HG02943 (cell line): ENCODE data around the gene ANO4.
"Not testable (repeated sequence)": the region's sequence is repeated elsewhere in the genome, so short reads cannot be mapped to it uniquely, and the experiment has no call there.

Source experiments
- ATAC-seq: cut with Tn5 transposase; IDR thresholded peaks from one replicate; pipeline ENCODE4 v1.9.1; 2021; ENCODE audit warnings: mild to moderate bottlenecking, low read depth, moderate library complexity; ENCODE audit not compliant: unreplicated experiment

ANO4 gene

GRCh38 chr12:101076921-101077320 is 282.3 kb downstream of the ANO4 start:
- no peak for ATAC-seq

DNA sequence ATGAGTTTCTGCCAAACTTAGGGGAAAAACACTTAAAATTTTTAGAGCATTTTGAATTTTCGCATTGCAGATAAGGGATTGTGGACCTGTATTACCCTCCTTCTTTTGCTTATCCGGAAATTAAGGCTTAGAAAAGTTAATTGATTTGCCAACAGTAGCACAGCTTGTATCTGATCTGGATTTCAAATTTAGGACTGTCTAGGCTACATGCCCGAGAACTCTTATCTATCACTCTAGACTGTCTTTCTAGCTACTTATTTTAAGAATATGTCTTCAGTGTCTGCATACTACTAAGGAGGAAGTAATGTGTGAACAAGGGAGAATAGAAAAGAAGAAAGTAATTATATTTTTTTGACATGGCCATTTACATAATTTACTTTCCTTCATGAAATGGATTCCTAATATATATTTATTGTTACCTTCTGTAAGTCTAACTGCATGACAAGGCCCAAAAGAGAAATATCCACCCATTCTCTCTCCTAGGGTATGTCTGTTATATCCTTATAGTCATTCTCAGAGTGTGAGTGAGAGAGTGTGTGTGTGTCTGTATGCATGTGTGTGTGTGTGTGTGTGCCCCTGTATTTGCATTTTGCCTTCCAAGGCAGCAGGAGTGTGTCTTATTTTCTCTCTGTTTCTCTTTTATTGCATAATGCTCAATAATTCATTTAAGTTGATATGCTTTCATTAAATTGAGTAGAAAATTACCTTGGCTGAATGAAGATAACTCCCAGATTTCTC is 283.4 kb downstream of the ANO4 start:
- no peak for ATAC-seq

- no peak for ATAC-seq
Observed at GRCh38 chr12:101078536-101079285, 284.1 kb downstream of the ANO4 start.

DNA sequence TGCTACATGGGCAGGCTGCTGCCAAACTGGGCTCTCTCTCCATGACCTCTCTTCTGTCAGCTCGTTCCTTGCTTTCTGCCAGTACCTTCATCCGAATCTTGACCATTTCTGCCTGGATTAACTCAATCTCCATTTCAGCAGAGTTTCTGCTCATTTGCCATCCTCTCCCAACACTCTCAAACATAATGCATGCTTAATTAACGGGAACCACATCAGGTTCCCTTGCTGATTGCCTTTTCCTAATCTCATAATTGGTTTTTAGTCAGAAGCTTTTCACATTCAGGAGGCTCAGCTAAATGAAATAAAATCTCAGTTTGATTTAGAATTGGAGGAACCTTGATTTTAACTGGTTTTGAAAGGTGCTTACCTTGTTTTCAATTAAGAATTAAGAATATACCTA is 288.1 kb downstream of the ANO4 start:
- no peak for ATAC-seq

DNA sequence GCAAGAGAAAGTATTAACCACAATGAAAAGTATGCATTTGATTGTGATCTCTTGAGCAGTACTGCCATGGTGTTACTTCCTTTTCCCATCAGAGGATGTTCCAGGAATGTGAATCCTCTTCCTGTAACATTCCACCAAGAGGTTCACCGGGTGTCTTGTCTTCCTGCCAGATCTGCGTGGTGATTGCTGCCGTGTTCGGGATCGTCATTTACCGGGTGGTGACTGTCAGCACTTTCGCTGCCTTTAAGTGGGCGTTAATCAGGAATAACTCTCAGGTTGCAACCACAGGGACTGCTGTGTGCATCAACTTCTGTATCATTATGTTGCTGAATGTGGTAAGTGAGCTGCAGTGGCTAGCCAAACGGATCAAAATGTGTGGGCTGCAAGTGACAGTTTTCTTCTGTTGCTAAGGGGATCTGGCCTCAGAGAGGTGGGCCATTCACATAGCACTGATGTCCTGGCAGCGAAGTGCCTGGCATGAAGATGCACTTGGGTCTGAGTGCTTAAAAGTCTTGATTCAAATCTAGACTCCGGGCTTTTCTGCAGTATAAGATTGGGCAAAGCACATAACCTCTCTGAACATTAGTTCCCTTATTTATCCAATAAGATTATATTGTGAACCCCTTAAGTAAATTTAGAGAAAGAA is 292.0 kb downstream of the ANO4 start:
- no peak for ATAC-seq

DNA sequence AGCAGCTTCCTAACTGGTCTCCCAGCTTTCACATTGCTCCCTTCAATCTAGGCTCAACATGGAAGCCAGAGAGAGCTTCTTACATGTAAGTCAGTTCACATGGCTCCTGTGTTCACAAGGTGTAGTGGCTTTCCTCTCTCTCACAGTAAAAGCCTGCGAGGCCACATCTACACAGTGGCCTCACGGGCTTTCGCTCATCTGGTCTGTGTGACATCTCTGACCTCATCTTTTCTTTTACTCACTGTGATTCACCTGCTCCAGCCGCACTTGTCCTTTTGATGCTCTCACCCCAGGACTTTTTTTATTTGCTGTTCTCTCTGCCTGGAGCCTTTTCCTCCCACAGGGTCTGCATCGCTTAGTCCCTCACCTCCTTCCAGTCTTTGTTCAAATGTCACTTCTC is 293.3 kb downstream of the ANO4 start:
- no peak for ATAC-seq

DNA sequence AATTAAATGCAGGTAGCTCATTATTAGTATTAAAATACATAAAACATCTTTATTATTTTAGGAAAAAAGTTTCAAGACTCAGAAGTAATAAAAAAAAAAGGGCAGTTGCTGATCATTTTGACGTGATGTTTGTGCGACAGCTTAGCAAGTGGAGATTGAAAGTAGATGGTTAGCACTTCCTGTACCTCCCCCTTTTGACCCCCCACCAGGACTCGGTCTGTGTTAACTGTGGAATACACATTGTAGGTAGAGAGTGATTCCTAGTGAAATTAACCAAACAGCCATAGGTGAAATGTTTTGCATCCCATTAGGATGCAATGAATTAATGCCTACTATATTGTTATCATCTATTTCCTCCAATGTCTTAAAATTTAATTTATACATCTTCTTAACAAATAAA is 294.7 kb downstream of the ANO4 start:
- ATAC-seq: no peak

DNA sequence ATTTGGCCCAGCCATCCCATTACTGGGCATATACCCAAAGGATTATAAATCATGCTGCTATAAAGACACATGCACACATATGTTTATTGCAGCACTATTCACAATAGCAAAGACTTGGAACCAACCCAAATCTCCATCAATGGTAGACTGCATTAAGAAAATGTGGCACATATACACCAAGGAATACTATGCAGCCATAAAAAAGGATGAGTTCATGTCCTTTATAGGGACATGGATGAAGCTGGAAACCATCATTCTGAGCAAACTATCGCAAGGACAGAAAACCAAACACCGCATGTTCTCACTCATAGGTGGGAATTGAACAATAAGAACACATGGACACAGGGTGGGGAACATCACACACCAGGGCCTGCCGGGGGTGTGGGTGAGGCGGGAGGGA is 295.6 kb downstream of the ANO4 start:
- ATAC-seq: not testable (repeated sequence)

GRCh38 chr12:101097829-101098580 is 303.4 kb downstream of the ANO4 start:
- ATAC-seq: no peak

DNA sequence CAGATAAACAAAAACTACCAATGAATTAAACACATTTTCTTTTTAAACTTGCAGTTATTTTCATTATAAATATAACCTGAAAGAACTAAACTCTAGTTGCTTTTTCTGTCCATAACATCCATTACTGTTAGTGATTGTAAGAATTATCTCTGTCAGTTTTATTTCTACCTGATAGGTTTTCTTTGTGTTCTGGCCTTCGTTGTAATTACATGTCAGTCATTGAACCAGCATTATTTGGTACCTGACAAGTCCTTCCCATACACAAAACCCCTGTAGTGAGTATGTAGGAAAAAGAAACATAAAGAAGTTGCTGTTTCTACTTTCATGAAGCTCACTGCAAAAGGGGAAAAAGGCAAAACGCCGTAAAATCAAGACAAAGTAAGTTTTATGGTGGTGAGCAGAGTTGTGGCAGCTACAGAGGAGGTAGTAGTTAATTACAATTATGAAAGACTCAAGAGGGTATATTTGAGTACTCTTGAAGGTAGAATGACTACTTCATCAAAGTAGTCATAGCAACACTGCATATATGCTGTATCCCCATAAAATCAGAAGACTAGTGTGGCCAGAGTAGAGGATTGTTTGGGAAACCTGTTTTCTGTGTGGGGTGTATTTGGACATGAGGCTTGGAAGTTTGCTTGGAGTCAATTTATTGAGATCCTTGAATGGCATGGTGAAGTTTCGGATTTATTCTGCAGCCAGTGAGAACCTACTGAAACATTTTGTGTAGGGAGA is 312.6 kb downstream of the ANO4 start:
- ATAC-seq: no peak

DNA sequence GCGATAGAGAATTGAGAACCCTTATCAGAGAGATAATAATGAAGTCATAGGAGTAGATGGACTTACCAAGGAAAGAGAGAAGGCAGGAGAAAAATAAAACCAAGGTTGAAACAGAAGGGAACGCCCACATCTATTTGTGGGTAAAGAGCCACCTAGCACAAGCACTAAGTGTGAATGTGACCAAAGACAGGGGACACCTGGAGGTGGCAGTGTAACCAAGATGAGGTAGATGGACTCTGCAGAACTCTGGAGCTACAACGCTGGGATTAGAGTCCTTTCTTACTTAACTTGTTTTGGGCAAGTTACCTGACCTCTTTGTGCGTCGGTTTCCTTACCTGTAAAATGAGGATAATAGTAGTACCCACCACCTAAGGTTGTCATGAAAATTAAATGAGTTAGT is 313.6 kb downstream of the ANO4 start:
- ATAC-seq: no peak

DNA sequence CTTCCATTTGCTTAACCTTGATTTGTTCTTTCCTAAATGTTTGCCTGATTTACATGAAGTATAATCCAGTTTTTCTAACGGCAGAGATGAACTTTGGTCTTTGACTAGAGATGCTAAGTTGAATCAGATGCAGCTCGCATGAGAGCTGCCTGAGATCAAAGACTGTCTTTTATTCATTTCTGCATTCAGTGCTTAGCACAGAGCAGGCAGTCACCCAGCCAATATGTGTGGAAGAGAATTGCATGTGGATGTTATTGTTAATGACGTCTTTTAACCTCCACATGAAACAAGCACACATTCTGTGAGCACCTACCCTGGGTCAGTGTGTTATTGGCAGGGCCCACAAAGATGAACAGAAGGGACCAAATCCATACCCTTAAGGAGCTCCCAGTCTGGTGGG is 316.3 kb downstream of the ANO4 start:
- no peak for ATAC-seq

GRCh38 chr12:101111441-101111840 is 316.9 kb downstream of the ANO4 start:
- ATAC-seq: no peak

DNA sequence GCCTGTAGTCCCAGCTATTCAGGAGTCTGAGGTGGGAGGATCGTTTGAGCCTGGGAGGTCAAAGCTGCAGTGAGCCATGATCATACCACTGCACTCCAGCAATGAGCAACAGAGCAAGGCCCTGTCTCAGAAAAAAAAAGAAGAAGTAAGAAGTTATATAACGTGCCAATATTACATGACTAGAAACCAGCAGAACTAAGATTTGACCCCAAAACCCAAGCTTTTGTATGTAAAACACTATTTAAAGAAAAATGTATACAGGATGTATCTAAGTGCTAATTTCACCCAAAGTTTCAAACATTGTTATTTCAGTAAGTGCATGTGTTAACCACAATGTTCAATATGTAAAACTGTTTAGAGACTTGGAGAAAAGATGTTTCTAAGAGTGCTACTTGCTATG is 320.8 kb downstream of the ANO4 start:
- no peak for ATAC-seq

DNA sequence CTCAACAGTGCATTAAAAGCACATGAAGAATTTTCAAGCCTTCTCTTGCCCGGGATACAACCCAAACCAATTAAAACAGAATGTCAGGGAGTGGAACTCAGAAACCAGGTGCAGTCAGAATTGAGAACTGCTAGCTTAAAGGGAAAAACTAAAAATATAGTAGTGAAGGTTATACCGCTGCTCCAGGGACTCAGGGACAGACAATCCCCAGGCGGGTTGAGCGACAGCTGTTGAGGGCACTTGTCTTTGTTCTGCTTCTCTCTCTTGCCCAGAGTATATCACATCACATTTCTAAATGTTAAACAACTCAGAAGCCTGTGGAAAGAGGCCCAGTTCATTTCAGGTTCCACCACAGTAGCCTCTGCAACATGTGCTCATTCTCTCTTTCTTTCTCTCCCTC is 322.3 kb downstream of the ANO4 start:
- no peak for ATAC-seq

DNA sequence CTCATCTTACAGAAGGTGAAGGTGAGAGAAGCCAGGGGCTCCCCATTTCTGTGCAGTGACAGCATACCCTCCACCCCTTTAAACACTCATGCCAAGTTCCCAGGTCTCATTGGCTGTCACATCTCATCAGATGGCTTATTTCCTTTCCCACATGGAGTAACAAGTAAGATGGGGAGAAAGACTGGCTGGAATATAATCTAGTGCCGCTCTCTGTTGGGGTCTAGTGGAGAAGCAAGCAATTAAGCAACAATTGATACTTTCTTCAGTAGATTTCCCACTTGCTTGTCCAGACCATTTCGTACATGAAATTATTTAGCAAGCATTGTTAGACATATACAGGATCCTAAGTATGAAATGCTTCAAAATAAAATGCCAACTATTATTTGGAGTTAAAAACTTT is 323.3 kb downstream of the ANO4 start:
- ATAC-seq: no peak

GRCh38 chr12:101127521-101128219 is 333.1 kb downstream of the ANO4 start:
- no peak for ATAC-seq

- ATAC-seq: not testable (repeated sequence)
Observed at GRCh38 chr12:101145777-101146431, 351.3 kb downstream of the ANO4 start.

DNA sequence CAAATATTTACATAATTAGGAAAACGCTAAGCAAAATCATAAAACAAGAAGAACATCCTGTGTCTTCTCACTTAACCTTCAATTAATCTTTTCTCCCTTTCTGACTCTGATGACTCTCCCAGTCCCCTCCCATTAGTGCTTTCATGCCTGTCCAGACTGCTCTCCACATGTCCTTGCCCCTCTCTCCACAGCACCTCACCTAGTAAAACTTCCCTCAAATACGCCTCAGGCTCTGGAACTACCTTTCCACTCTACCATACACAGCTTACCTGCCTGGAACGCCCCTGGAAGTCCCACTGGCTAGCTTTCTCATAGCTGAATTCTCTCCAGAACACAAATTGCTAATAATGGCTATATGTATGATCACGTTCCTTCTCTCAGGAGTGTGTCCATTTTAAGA is 370.7 kb downstream of the ANO4 start:
- no peak for ATAC-seq
